ENCODE data around the gene LEMD1. TPM values are rescaled to one million over a fixed set of nuclear protein-coding genes. Genes with fewer than 3 reads are reported as not detected.

The LEMD1 gene
- total RNA-seq, 1 experiment from 2014 or later = not detected

DNA sequence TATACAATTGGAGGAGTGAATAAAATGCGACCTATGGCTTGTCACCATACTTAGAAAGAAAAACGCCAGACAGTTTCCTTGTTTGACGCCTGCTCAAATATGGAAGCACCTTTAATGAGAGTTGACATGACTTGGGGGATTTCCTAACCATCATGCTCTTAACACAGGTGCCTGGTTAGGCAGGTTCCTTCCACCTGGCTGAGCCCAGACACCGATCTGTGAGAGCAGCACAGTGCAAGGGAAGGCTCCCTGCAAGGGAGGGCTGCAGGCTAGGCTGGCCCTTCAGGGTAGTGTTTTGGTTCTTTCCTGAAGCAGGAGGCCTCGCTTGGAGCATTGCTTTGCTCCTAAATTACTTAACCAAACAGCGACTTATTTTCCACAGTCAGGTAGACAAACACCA lies 40.6 kb downstream of the LEMD1 start:
- BruUV-seq (replicated peaks) = no TSS peak
- ATAC-seq (no peak), DNase-seq (ENCODE audit: low read depth, low spot score) (no peak)
- Histone ChIP-seq H3K27me3 (ENCODE audit: control insufficient read depth, insufficient read depth, low read length) (no peaks in the 10 kb centered on the region), H3K4me3 (ENCODE audit: low read depth in 2 of 2, low read length in 2 of 2) (no peak overlapping the region), H3K4me1 (ENCODE audit: control insufficient read depth, insufficient read depth, low read length) (no peaks in the 10 kb centered on the region), H3K9me3 (ENCODE audit: control insufficient read depth, insufficient read depth, low read depth, low read length) (no peaks in the 10 kb centered on the region), H3K27ac (ENCODE audit: low read length) (no peak overlapping the region), H3K36me3 (ENCODE audit: control insufficient read depth, insufficient read depth, low read length) (no peaks in the 10 kb centered on the region)
- in situ Hi-C loops (cut with HindIII; ENCODE audit: low pct_unique_long_range_greater_than_20kb, low sequenced_read_pairs) = no loop called here
- intact Hi-C loops (cut with micrococcal nuclease; ENCODE audit: unreplicated experiment) = no loop called here
- ChIA-PET POLR2A (no interaction called here), CTCF (interaction anchor here (0.9 to 1.0 kb wide), 2 partner anchors 15 to 207 kb away, joined by 3 read pairs; no protein-coding TSS in a partner anchor)
- no peak for TF ChIP-seq TCF7L2 (IDR thresholded peaks at IDR 0.05; ENCODE audit: low read depth, low read length)
- TF ChIP-seq, protein P1, sequence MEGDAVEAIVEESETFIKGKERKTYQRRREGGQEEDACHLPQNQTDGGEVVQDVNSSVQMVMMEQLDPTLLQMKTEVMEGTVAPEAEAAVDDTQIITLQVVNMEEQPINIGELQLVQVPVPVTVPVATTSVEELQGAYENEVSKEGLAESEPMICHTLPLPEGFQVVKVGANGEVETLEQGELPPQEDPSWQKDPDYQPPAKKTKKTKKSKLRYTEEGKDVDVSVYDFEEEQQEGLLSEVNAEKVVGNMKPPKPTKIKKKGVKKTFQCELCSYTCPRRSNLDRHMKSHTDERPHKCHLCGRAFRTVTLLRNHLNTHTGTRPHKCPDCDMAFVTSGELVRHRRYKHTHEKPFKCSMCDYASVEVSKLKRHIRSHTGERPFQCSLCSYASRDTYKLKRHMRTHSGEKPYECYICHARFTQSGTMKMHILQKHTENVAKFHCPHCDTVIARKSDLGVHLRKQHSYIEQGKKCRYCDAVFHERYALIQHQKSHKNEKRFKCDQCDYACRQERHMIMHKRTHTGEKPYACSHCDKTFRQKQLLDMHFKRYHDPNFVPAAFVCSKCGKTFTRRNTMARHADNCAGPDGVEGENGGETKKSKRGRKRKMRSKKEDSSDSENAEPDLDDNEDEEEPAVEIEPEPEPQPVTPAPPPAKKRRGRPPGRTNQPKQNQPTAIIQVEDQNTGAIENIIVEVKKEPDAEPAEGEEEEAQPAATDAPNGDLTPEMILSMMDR (IDR thresholded peaks at IDR 0.05) = no peak
- TF ChIP-seq SIN3A (IDR thresholded peaks at IDR 0.05; ENCODE audit: borderline replicate concordance, insufficient read depth, low read depth, low read length) = no peak
- TF ChIP-seq, protein P2, sequence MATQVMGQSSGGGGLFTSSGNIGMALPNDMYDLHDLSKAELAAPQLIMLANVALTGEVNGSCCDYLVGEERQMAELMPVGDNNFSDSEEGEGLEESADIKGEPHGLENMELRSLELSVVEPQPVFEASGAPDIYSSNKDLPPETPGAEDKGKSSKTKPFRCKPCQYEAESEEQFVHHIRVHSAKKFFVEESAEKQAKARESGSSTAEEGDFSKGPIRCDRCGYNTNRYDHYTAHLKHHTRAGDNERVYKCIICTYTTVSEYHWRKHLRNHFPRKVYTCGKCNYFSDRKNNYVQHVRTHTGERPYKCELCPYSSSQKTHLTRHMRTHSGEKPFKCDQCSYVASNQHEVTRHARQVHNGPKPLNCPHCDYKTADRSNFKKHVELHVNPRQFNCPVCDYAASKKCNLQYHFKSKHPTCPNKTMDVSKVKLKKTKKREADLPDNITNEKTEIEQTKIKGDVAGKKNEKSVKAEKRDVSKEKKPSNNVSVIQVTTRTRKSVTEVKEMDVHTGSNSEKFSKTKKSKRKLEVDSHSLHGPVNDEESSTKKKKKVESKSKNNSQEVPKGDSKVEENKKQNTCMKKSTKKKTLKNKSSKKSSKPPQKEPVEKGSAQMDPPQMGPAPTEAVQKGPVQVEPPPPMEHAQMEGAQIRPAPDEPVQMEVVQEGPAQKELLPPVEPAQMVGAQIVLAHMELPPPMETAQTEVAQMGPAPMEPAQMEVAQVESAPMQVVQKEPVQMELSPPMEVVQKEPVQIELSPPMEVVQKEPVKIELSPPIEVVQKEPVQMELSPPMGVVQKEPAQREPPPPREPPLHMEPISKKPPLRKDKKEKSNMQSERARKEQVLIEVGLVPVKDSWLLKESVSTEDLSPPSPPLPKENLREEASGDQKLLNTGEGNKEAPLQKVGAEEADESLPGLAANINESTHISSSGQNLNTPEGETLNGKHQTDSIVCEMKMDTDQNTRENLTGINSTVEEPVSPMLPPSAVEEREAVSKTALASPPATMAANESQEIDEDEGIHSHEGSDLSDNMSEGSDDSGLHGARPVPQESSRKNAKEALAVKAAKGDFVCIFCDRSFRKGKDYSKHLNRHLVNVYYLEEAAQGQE (IDR thresholded peaks at IDR 0.05; ENCODE audit: insufficient read depth in 1 of 2, low read depth in 2 of 2, low read length in 1 of 2) = no peak
- TF ChIP-seq POLR2AphosphoS5 (IDR thresholded peaks at IDR 0.05; ENCODE audit: low read depth, low read length) = no peak

DNA sequence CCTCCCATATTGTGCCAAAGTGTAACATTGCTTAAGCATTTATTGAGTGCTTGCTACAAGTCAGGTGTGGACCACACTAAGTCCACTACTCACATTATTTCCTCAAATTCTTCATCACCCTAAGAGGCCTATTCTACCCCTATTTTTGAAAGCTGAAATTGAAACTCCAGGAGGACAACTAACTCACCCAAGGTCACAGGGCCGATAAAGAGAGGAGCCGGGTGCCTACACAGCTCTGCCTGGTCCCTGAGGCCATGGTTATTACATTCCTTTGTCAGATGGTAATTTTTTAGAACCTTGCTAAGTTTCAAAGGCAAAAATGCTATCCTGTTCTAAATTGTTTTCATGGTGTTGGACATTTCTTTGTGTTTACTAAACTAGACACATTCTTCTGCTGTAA lies 41.0 kb downstream of the LEMD1 start:
- no peaks in the 10 kb centered on the region for H3K4me1 ChIP-seq (ENCODE audit: control insufficient read depth, insufficient read depth, low read length)
- H3K27me3 ChIP-seq (ENCODE audit: control insufficient read depth, insufficient read depth, low read length) = no peaks in the 10 kb centered on the region
- H3K9me3 ChIP-seq (ENCODE audit: control insufficient read depth, insufficient read depth, low read depth, low read length) = no peaks in the 10 kb centered on the region
- no peak overlapping the region for H3K4me3 ChIP-seq (ENCODE audit: low read depth in 2 of 2, low read length in 2 of 2)
- ChIA-PET CTCF (interaction anchor here (0.7 to 1.0 kb wide), 3 partner anchors 15 to 208 kb away, joined by 3 to 4 read pairs (median 3); no protein-coding TSS in a partner anchor), POLR2A (no interaction called here)
- in situ Hi-C loops (cut with HindIII; ENCODE audit: low pct_unique_long_range_greater_than_20kb, low sequenced_read_pairs) = no loop called here
- intact Hi-C loops (cut with micrococcal nuclease; ENCODE audit: unreplicated experiment) = no loop called here
- ATAC-seq (no peak), DNase-seq (ENCODE audit: low read depth, low spot score) (no peak)
- TF ChIP-seq, protein P1 (IDR thresholded peaks at IDR 0.05) = no peak
- H3K36me3 ChIP-seq (ENCODE audit: control insufficient read depth, insufficient read depth, low read length) = no peaks in the 10 kb centered on the region
- H3K27ac ChIP-seq (ENCODE audit: low read length) = no peak overlapping the region
- no TSS peak for BruUV-seq (replicated peaks)

DNA sequence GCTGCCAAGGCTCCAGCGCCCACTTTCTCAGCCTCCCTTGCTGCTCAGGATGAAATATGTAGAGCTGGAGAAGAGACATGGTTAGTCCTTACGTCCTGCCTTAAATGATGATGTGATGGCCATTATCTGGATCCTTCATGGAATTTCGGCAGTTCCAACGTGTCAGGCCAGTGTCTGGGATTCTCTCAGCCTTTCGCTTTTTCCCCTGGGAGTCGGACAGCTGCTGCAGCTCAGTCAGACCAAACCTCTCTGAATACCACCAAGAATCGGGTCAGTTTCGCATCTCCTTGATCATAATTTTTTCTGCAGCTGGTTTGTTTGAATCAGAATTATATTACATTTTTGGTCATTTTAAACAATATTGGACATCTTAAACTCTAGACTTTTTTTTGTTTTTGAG lies 42.8 kb downstream of the LEMD1 start:
- Histone ChIP-seq H3K27ac (ENCODE audit: low read length) (no peak overlapping the region), H3K27me3 (ENCODE audit: control insufficient read depth, insufficient read depth, low read length) (no peaks in the 10 kb centered on the region), H3K4me1 (ENCODE audit: control insufficient read depth, insufficient read depth, low read length) (no peaks in the 10 kb centered on the region), H3K4me3 (ENCODE audit: low read depth in 2 of 2, low read length in 2 of 2) (no peak overlapping the region), H3K36me3 (ENCODE audit: control insufficient read depth, insufficient read depth, low read length) (no peaks in the 10 kb centered on the region), H3K9me3 (ENCODE audit: control insufficient read depth, insufficient read depth, low read depth, low read length) (no peaks in the 10 kb centered on the region)
- ATAC-seq (no peak), DNase-seq (ENCODE audit: low read depth, low spot score) (no peak)
- CTCF ChIA-PET = no interaction called here
- intact Hi-C loops (cut with micrococcal nuclease; ENCODE audit: unreplicated experiment) = no loop called here
- BruUV-seq (replicated peaks) = no TSS peak
- no peak for TF ChIP-seq POLR2AphosphoS5 (IDR thresholded peaks at IDR 0.05; ENCODE audit: low read depth, low read length)
- in situ Hi-C loops (cut with HindIII; ENCODE audit: low pct_unique_long_range_greater_than_20kb, low sequenced_read_pairs) = no loop called here
- POLR2A ChIA-PET = no interaction called here
